GM19468 (cell line): ENCODE data around the gene ABCB8.
"Not testable (repeated sequence)": the region's sequence is repeated elsewhere in the genome, so short reads cannot be mapped to it uniquely, and the experiment has no call there.

ENCODE experiments used
- ATAC-seq: cut with Tn5 transposase; IDR thresholded peaks from one replicate; pipeline ENCODE4 v1.9.1; 2021; ENCODE audit warnings: mild to moderate bottlenecking, moderate library complexity, moderate number of reproducible peaks; ENCODE audit not compliant: unreplicated experiment; ENCODE audit errors: extremely low read depth

ABCB8 gene

DNA sequence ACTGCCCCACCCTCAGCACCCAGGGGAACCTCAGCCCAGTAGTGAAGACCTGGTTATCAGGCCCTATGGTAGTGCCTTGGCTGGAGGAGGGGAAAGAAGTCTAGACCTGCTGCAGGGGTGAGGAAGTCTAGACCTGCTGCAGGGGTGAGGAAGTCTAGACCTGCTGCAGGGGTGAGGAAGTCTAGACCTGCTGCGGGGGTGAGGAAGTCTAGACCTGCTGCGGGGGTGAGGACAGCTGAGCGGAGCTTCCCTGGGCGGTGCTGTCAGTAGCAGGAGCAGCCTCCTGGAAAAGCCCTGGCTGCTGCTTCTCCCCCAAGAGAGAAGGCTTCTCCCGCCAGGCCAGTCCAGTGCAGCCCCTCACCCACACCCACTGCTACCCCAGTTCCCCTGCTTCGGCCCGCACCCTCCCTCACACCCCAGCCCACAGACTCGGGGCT is 31.2 kb upstream of the ABCB8 start:
- ATAC-seq = no peak

DNA sequence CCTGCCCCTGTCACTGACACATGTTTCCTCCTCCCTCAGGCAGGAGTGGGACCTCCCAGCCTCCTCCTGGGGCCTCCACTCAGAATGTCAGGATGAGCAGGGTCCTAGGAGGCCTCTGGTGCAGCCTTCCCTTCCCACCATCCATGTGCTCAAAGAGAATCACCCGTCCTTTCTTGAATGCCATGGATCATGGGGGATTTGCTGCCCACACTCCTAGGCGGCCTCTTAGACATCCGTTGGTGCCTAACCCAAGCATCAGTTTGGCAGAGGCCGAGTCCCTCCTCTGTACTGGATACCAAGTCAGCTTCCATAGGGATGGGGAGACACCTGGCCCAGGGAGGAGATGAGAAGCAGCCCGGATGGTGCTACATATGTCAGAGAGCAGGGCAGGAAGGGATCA is 30.4 kb upstream of the ABCB8 start:
- no peak for ATAC-seq

DNA sequence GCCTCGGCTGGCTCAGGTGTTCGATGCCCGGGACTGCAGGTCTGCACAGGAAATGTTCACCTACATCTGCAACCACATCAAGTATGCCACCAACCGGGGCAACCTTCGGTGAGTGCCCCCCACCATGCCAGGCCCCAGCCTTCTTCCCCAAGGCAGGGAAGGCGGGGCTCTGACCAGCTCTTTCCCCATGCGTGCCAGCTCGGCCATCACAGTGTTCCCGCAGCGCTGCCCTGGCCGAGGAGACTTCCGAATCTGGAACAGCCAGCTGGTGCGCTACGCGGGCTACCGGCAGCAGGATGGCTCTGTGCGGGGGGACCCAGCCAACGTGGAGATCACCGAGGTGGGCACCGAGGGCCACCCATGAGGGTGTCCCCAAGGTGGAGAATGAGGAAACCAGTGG is 29.9 kb upstream of the ABCB8 start:
- no peak for ATAC-seq

DNA sequence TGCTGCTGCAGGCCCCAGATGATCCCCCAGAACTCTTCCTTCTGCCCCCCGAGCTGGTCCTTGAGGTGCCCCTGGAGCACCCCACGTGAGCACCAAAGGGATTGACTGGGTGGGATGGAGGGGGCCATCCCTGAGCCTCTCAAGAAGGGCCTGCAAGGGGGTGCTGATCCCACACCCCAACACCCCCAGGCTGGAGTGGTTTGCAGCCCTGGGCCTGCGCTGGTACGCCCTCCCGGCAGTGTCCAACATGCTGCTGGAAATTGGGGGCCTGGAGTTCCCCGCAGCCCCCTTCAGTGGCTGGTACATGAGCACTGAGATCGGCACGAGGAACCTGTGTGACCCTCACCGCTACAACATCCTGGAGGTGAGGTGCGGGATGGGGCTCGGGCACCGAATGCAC is 29.2 kb upstream of the ABCB8 start:
- ATAC-seq = no peak

DNA sequence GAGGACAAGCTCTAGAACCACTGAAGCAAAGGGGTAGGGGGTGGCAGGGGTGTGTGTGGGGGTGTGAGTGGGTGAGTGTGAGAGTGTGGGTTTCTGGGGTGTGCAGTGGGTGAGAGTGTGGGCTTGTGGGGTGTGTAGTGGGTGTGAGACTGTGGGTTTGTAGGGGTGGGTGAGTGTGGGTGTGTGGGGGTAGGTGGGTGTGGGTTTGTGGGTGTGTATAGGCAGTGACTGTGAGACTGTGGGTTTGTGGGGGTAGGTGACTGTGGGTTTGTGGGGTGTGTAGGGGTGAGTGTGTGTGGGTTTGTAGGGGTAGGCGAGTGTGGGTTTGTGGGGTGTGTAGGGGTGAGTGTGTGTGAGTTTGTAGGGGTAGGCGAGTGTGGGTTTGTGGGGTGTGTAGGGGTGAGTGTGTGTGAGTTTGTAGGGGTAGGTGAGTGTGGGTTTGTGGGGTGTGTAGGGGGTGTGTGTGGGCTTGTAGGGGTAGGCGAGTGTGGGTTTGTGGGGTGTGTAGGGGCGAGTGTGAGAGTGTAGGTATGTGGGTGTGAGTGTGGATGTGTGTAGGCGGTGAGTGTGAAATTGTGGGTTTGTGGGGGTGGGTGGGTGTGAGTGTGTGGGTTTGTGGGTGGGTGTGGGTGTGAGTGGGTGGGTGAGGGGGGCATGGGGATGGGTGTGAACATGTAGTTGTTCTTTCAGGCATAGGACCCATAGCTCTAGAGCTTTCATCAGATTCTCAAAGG is 28.6 kb upstream of the ABCB8 start:
- ATAC-seq = no peak

DNA sequence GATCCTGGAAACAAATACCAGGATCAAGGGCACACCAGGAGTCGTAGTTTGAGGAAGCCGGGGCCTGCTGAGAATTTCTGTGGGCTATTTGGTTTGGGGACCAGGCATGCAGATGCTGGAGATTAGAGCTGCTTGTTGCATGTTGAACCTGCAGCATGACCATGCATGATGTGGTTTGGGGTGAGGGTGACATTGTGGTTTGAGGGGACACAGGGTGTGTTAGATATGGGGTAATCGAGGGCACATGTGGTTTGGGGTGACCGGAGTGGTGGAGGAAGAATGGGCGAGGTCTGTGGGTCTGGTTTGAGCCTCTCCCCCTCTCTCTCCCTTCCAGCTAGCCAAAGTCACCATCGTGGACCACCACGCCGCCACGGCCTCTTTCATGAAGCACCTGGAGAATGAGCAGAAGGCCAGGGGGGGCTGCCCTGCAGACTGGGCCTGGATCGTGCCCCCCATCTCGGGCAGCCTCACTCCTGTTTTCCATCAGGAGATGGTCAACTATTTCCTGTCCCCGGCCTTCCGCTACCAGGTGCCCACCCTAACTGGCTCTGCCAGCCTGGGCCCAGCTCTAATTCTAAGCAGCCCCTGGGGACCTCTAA is 27.3 kb upstream of the ABCB8 start:
- no peak for ATAC-seq

DNA sequence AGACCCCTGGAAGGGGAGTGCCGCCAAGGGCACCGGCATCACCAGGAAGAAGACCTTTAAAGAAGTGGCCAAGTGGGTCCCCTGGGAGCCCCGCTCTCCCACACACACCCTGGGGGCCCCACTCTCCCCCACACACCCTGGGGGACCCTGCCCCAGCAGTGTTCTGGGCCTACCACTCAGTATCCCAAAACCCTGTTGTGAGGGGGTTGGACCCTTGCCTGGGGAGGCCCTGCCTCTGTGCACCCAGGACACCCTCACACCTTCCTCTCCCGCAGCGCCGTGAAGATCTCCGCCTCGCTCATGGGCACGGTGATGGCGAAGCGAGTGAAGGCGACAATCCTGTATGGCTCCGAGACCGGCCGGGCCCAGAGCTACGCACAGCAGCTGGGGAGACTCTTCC is 26.7 kb upstream of the ABCB8 start:
- no peak for ATAC-seq

DNA sequence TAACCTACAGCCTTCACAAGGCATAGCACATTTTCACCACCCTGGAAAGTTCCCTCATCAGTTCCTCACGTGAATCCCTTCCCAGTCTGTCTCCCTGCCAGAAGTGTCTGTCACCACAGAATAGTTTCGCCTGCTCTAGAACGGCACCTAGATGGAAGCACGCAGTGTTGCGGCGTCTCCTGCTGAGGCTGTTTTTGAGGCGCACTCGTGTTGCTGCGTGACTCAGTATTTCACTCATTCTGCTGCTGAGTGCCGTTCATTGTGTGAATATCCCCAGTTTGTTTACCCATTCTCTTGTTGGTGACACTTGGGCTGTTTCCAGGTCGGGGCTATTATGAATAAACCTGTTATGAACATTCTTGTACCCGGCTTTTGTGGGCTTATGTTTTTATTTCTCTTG is 24.7 kb upstream of the ABCB8 start:
- ATAC-seq = no peak

DNA sequence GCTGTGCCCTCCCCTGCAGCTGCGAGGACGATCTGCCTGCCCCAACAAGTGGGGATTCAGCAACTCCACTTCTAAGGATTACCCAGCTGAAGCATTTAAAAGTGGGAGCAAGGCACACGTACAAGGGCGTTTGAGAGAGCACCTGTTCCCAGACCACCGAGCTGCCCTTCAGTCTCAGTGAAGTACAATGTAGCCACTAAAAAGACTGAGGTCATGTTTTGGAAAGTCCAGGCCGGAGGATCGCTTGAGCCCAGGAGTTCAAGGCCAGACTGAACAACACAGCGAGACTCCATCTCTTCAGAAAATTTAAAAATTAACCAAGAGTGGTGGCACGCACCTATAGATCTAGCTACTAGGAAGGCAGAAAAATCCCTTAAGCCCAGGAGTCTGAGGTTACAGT is 22.7 kb upstream of the ABCB8 start:
- no peak for ATAC-seq

DNA sequence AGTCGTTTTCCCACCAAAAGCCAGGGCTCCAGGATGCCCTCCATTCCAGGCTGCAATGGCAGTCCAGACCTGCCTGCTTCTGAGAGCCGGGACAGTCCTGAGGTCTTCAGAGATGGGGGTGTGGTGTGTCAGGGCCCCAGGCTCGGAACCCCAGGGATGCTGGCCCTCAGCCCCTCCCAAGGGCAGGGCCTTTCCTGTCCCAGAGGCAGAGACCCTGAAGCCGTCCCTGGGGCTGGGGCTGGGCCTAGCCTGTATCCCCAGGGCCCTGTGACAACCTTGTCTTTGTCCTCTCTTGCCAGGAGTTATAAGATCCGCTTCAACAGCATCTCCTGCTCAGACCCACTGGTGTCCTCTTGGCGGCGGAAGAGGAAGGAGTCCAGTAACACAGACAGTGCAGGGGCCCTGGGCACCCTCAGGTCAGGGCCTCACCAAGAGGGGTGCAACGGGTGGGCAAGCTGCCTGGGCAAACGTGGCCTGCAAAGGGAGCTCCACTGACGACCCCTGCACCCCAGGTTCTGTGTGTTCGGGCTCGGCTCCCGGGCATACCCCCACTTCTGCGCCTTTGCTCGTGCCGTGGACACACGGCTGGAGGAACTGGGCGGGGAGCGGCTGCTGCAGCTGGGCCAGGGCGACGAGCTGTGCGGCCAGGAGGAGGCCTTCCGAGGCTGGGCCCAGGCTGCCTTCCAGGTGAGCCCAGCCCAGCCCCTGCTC is 21.5 kb upstream of the ABCB8 start:
- ATAC-seq = no peak

DNA sequence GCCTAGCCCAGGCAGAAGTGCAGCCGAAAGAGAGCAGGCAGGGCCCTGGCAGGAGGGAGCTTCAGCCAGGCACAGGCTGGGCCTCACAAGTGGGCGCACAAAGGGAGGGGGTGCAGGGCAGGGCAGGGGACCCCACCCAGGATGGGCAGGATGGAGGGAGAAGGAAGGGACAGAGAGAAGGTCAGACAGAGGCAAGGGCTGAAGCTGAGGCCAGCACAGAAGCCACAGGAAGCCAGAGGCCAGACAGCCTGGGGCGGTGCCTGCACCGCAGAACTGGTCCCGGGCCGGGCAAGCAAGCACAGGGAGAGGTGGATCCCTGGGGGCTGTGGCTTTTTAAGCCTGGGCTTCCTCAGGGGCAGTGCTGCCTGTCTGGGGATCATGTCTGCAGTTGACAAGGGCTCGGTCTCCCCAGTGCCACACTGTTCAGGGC is 20.8 kb upstream of the ABCB8 start:
- no peak for ATAC-seq

DNA sequence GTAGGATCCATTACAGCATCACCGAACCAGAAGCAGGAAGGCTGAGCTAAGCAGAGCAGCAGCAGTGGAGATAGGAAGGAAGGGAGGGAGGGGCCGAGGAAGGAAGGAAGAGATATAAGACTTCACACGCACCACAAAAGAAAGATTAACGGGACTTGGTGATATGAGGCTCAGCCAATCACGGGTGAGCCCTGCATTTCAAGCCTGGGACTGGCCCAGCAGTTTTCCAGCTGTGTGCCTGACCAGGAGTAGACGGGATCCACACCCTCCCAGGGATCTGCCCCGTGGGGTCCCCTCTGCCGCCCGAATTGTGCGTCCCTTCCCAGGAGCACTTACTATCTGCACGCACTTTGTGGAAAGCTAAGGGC is 20.1 kb upstream of the ABCB8 start:
- ATAC-seq = no peak

DNA sequence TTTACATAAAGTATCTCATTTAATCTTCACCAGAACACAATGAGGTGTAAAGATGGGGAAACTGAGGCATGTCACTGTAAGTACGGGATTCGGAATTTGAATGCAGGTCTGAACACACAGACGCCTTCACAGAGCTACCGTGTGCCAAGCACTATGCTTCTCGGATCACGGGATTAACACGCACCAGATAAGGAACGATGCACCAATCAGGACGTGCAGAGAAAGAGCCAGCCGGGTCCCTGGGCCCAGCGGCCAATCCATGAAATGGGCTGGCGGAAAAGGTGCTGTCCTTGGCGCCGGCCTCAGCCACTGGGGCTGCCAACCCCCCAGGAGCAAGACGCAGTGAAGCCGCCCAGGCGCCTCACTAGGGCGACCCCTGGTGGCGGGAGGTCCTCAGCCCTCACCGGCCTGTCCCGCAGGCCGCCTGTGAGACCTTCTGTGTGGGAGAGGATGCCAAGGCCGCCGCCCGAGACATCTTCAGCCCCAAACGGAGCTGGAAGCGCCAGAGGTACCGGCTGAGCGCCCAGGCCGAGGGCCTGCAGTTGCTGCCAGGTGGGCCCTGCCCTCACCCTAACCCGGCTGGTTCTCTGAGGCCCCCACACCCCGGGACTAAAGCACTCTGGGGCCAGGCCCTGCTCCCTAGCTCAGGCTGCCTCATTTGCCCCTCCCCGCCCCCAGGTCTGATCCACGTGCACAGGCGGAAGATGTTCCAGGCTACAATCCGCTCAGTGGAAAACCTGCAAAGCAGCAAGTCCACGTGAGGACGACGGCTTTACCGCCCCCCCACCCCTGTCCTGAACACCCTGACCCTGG is 19.5 kb upstream of the ABCB8 start:
- no peak for ATAC-seq

DNA sequence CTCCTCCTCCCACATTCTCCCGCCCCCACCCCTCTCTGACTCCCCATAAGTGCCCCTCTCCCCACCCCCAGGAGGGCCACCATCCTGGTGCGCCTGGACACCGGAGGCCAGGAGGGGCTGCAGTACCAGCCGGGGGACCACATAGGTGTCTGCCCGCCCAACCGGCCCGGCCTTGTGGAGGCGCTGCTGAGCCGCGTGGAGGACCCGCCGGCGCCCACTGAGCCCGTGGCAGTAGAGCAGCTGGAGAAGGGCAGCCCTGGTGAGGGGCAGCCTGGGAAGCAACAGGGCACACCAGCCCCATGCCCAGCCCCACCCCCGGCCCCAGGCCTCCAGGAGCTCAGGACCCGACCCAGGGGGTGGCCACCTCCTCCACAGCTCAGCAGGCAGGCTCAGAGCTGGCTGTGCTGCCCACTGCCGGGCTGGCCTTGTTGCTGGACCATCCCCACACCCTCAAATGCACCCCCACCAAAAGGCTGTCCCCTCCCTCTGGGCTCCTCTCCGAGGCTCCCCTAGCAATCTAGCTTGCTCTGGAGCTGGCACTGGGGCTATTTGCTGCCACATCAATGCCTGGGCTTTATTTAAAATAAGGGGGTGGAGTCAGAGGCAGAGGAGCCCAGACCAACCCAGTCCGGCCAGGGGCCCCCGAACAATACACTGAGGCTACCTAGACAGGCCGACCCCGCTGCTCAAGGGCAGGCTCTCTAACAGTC is 18.8 kb upstream of the ABCB8 start:
- ATAC-seq = no peak

DNA sequence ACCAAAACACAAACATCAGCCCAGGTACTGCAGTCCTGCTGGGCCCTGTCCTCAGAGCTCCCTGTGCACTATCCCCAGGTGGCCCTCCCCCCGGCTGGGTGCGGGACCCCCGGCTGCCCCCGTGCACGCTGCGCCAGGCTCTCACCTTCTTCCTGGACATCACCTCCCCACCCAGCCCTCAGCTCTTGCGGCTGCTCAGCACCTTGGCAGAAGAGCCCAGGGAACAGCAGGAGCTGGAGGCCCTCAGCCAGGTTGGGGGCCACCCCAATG is 18.3 kb upstream of the ABCB8 start:
- ATAC-seq = no peak

DNA sequence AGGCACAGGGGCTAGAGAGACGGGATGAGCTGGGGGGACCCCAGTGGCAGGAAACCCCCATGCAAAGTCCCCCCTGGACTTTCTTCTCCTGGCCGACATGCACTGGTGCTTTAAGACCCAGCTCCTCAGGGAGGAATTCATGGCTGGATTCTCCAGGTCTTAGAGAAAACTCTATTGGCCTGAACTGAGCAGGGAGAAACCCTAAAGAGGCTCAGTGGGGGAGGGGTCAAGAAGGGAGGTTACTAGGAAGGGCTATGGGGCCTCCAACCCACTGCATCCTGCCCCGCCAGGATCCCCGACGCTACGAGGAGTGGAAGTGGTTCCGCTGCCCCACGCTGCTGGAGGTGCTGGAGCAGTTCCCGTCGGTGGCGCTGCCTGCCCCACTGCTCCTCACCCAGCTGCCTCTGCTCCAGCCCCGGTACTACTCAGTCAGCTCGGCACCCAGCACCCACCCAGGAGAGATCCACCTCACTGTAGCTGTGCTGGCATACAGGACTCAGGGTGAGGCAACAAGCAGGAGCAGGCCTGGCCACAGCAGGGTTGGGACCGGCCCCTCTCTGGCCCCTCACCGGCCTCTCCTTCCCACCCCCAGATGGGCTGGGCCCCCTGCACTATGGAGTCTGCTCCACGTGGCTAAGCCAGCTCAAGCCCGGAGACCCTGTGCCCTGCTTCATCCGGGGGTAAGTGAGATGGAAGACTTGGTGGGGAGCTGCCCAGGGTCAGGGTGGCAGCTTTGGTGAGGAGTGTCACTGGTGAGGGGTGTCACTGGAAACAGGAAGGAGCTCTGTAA is 17.7 kb upstream of the ABCB8 start:
- ATAC-seq = no peak

DNA sequence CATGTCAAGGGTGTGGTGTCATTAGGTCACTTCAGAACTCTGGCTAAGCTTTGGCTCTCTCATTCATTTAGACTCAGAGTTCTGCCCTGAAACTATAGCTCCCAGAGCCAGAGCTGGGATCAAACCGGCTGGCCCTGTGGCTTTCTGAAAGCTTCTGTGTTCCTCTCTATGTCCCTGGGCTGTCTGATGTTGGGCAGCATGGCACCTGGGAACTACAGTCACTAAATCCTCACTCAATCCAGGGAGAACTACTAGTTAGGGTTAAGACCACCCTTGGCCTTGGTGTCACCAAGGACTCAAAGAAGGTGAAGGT is 17.2 kb upstream of the ABCB8 start:
- ATAC-seq = no peak

DNA sequence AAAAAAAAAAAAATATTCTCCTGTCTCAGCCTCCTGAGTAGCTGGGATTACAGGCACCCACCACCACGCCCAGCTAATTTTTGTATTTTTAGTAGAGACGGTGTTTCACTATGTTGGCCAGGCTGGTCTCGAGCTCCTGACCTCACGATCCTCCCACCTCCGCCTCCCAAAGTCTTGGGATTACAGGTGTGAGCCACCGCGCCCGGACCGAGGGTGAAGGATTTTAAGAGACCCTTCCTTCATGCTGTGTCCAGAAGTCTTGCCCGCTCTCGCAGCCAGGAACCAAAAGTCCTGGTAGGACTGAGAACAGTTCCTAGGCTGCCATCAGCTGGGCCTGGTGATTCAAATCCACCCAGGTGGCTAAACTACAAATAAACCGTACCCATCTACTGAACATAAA is 16.6 kb upstream of the ABCB8 start:
- not testable (repeated sequence) for ATAC-seq

DNA sequence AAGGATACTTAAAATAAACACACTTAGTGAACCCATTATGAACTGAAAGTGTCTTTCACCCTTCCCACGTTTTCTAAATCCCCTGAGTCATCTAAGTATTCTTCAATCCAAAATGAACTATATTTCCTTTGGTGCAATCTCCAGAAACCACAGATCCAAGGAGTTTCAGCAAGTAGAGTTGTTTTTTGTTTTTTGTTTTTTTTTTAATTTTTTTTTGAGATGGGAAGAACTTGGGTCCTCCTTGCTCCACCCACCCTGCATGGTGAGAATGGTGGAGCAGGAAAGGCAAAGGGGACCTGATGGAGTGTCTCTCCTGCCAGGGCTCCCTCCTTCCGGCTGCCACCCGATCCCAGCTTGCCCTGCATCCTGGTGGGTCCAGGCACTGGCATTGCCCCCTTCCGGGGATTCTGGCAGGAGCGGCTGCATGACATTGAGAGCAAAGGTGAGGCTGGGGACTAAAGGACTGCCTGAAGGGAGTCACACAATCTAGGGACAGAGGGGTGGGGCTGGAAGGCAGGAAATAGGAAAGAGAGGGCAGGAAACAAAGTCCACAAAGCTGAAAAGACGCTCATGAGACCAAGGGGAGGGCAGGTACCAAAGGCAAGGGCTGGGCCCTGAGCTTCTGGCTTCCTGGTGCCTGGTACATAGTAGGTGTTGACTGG is 16.1 kb upstream of the ABCB8 start:
- ATAC-seq = no peak
